ENCODE results near the gene OTOS. TPM values are rescaled to one million over a fixed set of nuclear protein-coding genes. Genes with fewer than 3 reads are reported as not detected.

The OTOS gene
- total RNA-seq, 1 experiment from 2014 or later = not detected

DNA sequence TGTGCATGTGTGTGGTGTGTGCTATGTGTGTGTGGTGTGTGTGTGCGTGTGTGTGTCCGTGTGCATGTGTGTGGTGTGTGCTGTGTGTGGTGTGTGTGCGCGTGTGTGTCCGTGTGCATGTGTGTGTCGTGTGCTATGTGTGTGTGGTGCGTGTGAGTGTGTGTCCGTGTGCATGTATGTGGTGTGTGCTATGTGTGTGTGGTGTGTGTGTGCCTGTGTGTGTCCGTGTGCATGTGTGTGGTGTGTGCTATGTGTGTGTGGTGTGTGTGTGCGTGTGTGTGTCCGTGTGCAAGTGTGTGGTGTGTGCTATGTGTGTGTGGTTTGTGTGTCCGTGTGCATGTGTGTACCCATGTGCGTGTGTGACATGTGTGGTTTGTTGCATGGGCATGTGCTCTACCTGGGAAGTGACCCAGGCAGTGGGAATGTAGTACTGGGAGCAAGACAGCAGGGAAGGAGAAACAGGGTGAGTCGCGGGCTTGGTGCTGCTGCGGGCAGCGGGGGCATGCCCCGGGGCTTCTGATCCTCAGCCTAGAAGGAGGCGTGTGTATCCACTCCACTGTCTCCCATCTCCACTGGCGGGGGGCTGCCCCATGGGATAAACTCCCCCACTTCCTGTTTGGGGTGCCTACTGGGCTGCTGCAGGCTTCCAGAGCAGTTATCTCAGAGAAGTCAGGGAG lies 7.6 kb upstream of the OTOS start:
- no TSS peak for BruUV-seq (replicated peaks)
- no peak overlapping the region for H3K27ac ChIP-seq (ENCODE audit: low read length)
- ATAC-seq (no peak), DNase-seq (ENCODE audit: low read depth, low spot score) (no peak)
- no peak overlapping the region for H3K4me3 ChIP-seq (ENCODE audit: low read depth in 2 of 2, low read length in 2 of 2)
- peaks cover 8% of the 10 kb centered on the region for H3K27me3 ChIP-seq (ENCODE audit: control insufficient read depth, insufficient read depth, low read length)
- POLR2A ChIA-PET = no interaction called here
- no peaks in the 10 kb centered on the region; the same call in 1 of the 2 replicates for H3K4me1 ChIP-seq (ENCODE audit: control insufficient read depth, insufficient read depth, low read length)
- in situ Hi-C loops (cut with HindIII; ENCODE audit: low pct_unique_long_range_greater_than_20kb, low sequenced_read_pairs) (no loop called here), intact Hi-C loops (cut with micrococcal nuclease; ENCODE audit: unreplicated experiment) (no loop called here)
- H3K9me3 ChIP-seq (ENCODE audit: control insufficient read depth, insufficient read depth, low read depth, low read length) = no peaks in the 10 kb centered on the region
- TF ChIP-seq TCF7L2 (IDR thresholded peaks at IDR 0.05; ENCODE audit: low read depth, low read length) = no peak
- no peak for TF ChIP-seq POLR2AphosphoS5 (IDR thresholded peaks at IDR 0.05; ENCODE audit: low read depth, low read length)
- TF ChIP-seq, protein P1, sequence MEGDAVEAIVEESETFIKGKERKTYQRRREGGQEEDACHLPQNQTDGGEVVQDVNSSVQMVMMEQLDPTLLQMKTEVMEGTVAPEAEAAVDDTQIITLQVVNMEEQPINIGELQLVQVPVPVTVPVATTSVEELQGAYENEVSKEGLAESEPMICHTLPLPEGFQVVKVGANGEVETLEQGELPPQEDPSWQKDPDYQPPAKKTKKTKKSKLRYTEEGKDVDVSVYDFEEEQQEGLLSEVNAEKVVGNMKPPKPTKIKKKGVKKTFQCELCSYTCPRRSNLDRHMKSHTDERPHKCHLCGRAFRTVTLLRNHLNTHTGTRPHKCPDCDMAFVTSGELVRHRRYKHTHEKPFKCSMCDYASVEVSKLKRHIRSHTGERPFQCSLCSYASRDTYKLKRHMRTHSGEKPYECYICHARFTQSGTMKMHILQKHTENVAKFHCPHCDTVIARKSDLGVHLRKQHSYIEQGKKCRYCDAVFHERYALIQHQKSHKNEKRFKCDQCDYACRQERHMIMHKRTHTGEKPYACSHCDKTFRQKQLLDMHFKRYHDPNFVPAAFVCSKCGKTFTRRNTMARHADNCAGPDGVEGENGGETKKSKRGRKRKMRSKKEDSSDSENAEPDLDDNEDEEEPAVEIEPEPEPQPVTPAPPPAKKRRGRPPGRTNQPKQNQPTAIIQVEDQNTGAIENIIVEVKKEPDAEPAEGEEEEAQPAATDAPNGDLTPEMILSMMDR (IDR thresholded peaks at IDR 0.05) = no peak
- TF ChIP-seq, protein P2, sequence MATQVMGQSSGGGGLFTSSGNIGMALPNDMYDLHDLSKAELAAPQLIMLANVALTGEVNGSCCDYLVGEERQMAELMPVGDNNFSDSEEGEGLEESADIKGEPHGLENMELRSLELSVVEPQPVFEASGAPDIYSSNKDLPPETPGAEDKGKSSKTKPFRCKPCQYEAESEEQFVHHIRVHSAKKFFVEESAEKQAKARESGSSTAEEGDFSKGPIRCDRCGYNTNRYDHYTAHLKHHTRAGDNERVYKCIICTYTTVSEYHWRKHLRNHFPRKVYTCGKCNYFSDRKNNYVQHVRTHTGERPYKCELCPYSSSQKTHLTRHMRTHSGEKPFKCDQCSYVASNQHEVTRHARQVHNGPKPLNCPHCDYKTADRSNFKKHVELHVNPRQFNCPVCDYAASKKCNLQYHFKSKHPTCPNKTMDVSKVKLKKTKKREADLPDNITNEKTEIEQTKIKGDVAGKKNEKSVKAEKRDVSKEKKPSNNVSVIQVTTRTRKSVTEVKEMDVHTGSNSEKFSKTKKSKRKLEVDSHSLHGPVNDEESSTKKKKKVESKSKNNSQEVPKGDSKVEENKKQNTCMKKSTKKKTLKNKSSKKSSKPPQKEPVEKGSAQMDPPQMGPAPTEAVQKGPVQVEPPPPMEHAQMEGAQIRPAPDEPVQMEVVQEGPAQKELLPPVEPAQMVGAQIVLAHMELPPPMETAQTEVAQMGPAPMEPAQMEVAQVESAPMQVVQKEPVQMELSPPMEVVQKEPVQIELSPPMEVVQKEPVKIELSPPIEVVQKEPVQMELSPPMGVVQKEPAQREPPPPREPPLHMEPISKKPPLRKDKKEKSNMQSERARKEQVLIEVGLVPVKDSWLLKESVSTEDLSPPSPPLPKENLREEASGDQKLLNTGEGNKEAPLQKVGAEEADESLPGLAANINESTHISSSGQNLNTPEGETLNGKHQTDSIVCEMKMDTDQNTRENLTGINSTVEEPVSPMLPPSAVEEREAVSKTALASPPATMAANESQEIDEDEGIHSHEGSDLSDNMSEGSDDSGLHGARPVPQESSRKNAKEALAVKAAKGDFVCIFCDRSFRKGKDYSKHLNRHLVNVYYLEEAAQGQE (IDR thresholded peaks at IDR 0.05; ENCODE audit: insufficient read depth in 1 of 2, low read depth in 2 of 2, low read length in 1 of 2) = no peak
- no peak for TF ChIP-seq SIN3A (IDR thresholded peaks at IDR 0.05; ENCODE audit: borderline replicate concordance, insufficient read depth, low read depth, low read length)
- no peaks in the 10 kb centered on the region for H3K36me3 ChIP-seq (ENCODE audit: control insufficient read depth, insufficient read depth, low read length)
- CTCF ChIA-PET = no interaction called here

DNA sequence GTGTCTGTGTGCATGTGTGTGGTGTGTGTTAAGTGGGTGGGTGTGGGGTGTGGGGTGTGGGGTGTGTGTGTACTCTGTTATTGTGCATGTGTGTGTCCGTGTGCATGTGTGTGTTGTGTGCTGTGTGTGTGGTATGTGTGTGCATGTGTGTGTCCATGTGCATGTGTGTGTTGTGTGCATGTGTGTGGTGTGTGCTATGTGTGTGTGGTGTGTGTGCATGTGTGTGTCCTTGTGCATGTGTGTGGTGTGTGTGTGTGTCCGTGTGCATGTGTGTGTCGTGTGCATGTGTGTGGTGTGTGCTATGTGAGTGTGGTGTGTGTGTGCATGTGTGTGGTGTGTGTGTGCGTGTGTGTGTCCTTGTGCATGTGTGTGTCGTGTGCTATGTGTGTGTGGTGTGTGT lies 6.9 kb upstream of the OTOS start:
- TF ChIP-seq, protein P2 (IDR thresholded peaks at IDR 0.05; ENCODE audit: insufficient read depth in 1 of 2, low read depth in 2 of 2, low read length in 1 of 2) = no peak
- TF ChIP-seq, protein P1 (IDR thresholded peaks at IDR 0.05) = no peak
- TF ChIP-seq SIN3A (IDR thresholded peaks at IDR 0.05; ENCODE audit: borderline replicate concordance, insufficient read depth, low read depth, low read length) (no peak), POLR2AphosphoS5 (IDR thresholded peaks at IDR 0.05; ENCODE audit: low read depth, low read length) (no peak), TCF7L2 (IDR thresholded peaks at IDR 0.05; ENCODE audit: low read depth, low read length) (no peak)
- no peak for DNase-seq (ENCODE audit: low read depth, low spot score)
- Histone ChIP-seq H3K27ac (ENCODE audit: low read length) (no peak overlapping the region), H3K27me3 (ENCODE audit: control insufficient read depth, insufficient read depth, low read length) (peaks cover 3% of the 10 kb centered on the region), H3K36me3 (ENCODE audit: control insufficient read depth, insufficient read depth, low read length) (no peaks in the 10 kb centered on the region), H3K9me3 (ENCODE audit: control insufficient read depth, insufficient read depth, low read depth, low read length) (no peaks in the 10 kb centered on the region), H3K4me3 (ENCODE audit: low read depth in 2 of 2, low read length in 2 of 2) (no peak overlapping the region), H3K4me1 (ENCODE audit: control insufficient read depth, insufficient read depth, low read length) (no peaks in the 10 kb centered on the region; the same call in 1 of the 2 replicates)
- ChIA-PET POLR2A (no interaction called here), CTCF (no interaction called here)
- ATAC-seq = no peak
- intact Hi-C loops (cut with micrococcal nuclease; ENCODE audit: unreplicated experiment) (no loop called here), in situ Hi-C loops (cut with HindIII; ENCODE audit: low pct_unique_long_range_greater_than_20kb, low sequenced_read_pairs) (no loop called here)
- BruUV-seq (replicated peaks) = no TSS peak
